ENCODE data around the gene EEF1A2.
"Not testable (repeated sequence)": the region's sequence is repeated elsewhere in the genome, so short reads cannot be mapped to it uniquely, and the experiment has no call there.

EEF1A2 gene

DNA sequence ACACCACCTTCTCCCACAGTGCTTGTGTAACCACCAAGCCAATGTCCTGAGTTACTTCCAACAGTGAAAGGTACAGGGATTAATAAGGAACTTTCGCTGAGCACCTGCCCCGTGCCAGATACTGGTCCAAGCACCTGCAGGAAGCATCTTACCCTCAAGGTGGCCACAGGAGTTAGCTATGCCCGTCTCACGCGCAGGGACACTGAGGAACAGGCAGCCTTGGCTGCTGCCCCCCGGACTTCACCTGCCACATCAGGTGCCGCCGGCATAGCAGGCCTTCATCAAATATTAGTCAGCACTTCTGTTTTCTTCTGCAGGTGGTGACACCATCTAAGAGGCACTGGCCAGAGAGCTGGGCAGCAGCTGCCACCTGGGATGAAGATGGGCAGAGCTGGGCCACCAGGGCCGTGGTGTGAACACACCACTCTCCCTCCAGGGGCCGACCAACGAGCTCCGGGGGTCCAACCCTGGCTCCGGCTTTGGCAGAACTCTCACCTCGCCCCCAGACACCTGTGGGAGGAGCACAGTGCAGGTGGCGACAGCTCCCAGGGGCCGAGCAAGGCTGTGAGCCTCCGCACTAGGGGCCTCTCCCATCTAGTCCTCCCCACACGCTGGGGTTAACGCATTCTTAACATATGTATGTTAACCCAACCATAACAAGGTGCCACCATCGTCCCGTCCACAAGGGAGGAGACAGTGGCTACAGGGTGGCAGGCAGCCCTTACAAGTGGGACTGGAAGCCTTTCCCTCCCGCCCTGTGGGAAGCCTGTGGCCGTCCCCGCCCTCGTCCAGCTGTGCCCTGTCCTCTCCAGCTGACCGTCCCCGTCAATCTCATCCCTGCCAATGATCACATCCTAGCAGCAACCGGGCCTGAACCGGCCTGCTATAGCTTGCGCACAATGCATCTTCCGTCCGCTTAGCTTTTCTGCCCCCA lies 18.8 kb upstream of the EEF1A2 start:
- Histone ChIP-seq H3K4me3 (replicated peaks; ENCODE audit: low read depth, low read length) (no peak overlapping the region), H3K27me3 (replicated peaks; ENCODE audit: control insufficient read depth, insufficient read depth, low read length) (no peaks in the 10 kb centered on the region), H3K36me3 (ENCODE audit: control insufficient read depth, insufficient read depth, low read length) (peaks cover 5% of the 10 kb centered on the region)
- TF ChIP-seq, protein P1, sequence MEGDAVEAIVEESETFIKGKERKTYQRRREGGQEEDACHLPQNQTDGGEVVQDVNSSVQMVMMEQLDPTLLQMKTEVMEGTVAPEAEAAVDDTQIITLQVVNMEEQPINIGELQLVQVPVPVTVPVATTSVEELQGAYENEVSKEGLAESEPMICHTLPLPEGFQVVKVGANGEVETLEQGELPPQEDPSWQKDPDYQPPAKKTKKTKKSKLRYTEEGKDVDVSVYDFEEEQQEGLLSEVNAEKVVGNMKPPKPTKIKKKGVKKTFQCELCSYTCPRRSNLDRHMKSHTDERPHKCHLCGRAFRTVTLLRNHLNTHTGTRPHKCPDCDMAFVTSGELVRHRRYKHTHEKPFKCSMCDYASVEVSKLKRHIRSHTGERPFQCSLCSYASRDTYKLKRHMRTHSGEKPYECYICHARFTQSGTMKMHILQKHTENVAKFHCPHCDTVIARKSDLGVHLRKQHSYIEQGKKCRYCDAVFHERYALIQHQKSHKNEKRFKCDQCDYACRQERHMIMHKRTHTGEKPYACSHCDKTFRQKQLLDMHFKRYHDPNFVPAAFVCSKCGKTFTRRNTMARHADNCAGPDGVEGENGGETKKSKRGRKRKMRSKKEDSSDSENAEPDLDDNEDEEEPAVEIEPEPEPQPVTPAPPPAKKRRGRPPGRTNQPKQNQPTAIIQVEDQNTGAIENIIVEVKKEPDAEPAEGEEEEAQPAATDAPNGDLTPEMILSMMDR (IDR thresholded peaks at IDR 0.05; ENCODE audit: insufficient read depth, low read length, poor library complexity, severe bottlenecking): no peak
- peak; percentile 6 for DNase-seq (ENCODE audit: extremely low read depth, insufficient read length)

DNA sequence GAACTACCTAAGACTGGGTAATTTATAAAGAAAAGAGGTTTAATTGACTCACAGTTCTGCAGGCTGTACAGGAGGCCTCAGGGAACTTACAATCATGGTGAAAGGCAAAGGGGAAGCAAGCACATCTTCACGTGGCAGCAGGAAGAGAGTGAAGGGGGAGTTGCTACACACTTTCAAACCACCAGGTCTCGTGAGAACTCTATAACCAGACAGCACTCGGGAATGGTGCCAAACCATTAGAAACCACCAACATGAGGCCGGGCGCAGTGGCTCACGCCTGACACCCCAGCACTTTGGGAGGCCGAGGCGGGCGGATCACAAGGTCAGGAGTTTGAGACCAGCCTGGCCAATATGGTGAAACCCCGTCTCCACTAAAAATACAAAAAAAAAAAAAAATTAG lies 15.6 kb upstream of the EEF1A2 start:
- not testable (repeated sequence) for DNase-seq (ENCODE audit: extremely low read depth, insufficient read length); H3K36me3 ChIP-seq (ENCODE audit: control insufficient read depth, insufficient read depth, low read length); H3K4me3 ChIP-seq (replicated peaks; ENCODE audit: low read depth, low read length); H3K27me3 ChIP-seq (replicated peaks; ENCODE audit: control insufficient read depth, insufficient read depth, low read length)

DNA sequence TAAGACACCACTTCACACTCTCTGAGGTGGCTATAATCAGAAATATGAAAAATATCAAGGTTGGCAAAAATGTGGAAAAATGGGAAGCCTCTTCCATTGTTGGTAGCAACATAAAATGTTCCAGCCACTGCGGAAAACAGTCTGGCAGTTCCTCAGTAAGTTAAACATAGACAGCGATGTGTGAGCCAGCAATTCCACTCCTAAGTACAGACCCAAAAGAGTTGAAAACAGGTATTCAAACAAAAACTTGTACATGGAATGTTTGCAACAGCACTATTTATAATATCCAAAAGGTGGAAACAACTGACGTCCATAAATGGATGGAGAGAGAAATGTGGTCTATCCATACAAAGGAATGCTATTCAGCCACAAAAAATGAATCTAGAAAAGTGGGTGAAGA lies 14.3 kb upstream of the EEF1A2 start:
- Histone ChIP-seq H3K36me3 (ENCODE audit: control insufficient read depth, insufficient read depth, low read length) (no peaks in the 10 kb centered on the region), H3K27me3 (replicated peaks; ENCODE audit: control insufficient read depth, insufficient read depth, low read length) (no peaks in the 10 kb centered on the region), H3K4me3 (replicated peaks; ENCODE audit: low read depth, low read length) (no peak overlapping the region)
- no peak for DNase-seq (ENCODE audit: extremely low read depth, insufficient read length)
- TF ChIP-seq, protein P1 (IDR thresholded peaks at IDR 0.05; ENCODE audit: insufficient read depth, low read length, poor library complexity, severe bottlenecking): no peak

DNA sequence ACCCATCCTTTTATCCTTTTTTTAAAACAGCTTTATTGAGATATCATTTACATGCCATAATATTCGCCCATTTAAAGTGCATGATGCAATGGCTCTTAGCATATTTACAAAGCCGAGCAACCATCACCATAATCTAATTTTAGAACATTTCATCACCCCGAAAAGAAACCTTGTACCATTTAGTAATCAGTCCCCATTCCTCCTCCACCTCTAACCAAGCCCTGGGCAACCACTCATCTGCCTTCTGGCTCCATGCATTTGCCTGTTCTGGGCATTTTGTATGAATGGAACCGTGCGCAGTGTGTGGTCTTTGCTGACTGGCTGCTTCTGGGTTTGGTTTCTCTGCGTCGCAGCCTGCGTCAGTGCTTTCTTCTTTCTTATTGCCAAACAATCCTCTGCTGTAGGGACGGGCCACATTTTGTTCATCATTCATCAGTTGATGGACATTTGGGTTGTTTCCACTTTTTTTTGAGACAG lies 10.2 kb upstream of the EEF1A2 start:
- TF ChIP-seq, protein P1 (IDR thresholded peaks at IDR 0.05; ENCODE audit: insufficient read depth, low read length, poor library complexity, severe bottlenecking): no peak
- Histone ChIP-seq H3K27me3 (replicated peaks; ENCODE audit: control insufficient read depth, insufficient read depth, low read length) (no peaks in the 10 kb centered on the region), H3K36me3 (ENCODE audit: control insufficient read depth, insufficient read depth, low read length) (no peaks in the 10 kb centered on the region), H3K4me3 (replicated peaks; ENCODE audit: low read depth, low read length) (no peak overlapping the region)
- no peak for DNase-seq (ENCODE audit: extremely low read depth, insufficient read length)

DNA sequence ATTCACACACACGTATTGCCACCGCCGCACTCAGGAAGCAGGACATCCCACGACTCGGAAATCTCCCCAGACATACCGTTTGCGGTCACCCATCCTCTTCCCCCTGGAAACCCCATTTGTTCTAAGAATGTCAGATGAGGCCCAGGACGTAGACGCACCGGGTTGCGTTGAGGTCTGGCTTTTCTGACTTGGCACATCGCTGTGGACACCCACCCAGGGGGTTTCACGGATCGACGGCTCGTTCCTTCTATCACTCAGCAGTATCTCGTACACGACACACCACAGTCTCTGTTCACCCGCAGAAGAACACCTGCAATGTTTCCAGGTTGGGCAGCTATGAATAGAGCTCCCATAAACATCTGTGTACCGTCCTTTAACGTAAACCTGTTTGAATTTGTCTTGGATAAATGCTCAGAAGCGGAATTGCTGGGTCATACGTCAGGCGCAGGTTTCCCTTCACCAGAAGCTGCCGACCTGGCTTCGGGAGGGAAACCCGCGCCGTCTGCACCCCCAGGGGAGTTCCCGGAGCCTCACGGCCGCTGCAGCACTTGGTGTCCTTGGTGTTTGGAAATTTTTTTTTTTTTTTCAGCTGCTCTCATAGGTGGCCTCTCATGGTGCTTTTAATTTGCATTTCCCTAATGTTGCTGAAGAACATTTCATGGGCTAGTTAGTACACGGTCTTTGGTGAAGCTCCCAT lies 9.3 kb upstream of the EEF1A2 start:
- Histone ChIP-seq H3K36me3 (ENCODE audit: control insufficient read depth, insufficient read depth, low read length) (no peaks in the 10 kb centered on the region), H3K4me3 (replicated peaks; ENCODE audit: low read depth, low read length) (no peak overlapping the region), H3K27me3 (replicated peaks; ENCODE audit: control insufficient read depth, insufficient read depth, low read length) (no peaks in the 10 kb centered on the region)
- TF ChIP-seq, protein P1 (IDR thresholded peaks at IDR 0.05; ENCODE audit: insufficient read depth, low read length, poor library complexity, severe bottlenecking): no peak
- DNase-seq (ENCODE audit: extremely low read depth, insufficient read length): peak; percentile 75
